GM23338 (cell line): ENCODE measurements around the gene CCDC3. TPM values are rescaled to one million over a fixed set of nuclear protein-coding genes. Genes with fewer than 3 reads are reported as not detected.

Experiments used
- ATAC-seq: fragments of 200-7000 bp; cut with Tn5 transposase; 3 replicates; pipeline ENCODE4 v1.9.1; 2020
- DNase-seq: peaks from one replicate; pipeline ENCODE4 v3.0.0-alpha.2; 2015; ENCODE audit warnings: low spot score
- H2AFZ ChIP-seq: fragments of 200-600 bp; sonication (generic); 2 replicates; pipeline ENCODE4 v1.8.0; 2016; ENCODE audit warnings: antibody characterized with exemption, mild to moderate bottlenecking, moderate library complexity
- H3F3A ChIP-seq: fragments of 200-600 bp; sonication (generic); replicated peaks from 2 replicates; pipeline ENCODE4 v1.8.0; 2017; ENCODE audit warnings: antibody characterized with exemption, mixed run types, low read depth
- H3K27ac ChIP-seq: fragments of 200-600 bp; sonication (generic); 2 replicates; pipeline ENCODE4 v1.6.1; 2016; ENCODE audit warnings: low read depth
- H3K27me3 ChIP-seq: fragments of 200-600 bp; sonication (generic); 2 replicates; pipeline ENCODE4 v1.8.0; 2016; ENCODE audit warnings: mild to moderate bottlenecking, mixed run types, moderate library complexity; ENCODE audit not compliant: insufficient read depth
- H3K36me3 ChIP-seq: fragments of 200-600 bp; sonication (generic); 2 replicates; pipeline ENCODE4 v1.8.0; 2016; ENCODE audit warnings: mild to moderate bottlenecking; ENCODE audit not compliant: insufficient read depth
- H3K4me1 ChIP-seq: fragments of 200-600 bp; sonication (generic); 2 replicates; pipeline ENCODE4 v1.8.0; 2016; ENCODE audit warnings: mild to moderate bottlenecking, moderate library complexity; ENCODE audit not compliant: insufficient read depth
- H3K4me2 ChIP-seq: fragments of 200-600 bp; sonication (generic); 2 replicates; pipeline ENCODE4 v1.7.1; 2017; ENCODE audit warnings: mixed run types
- H3K4me3 ChIP-seq: fragments of 200-600 bp; sonication (generic); 2 replicates; pipeline ENCODE4 v1.6.1; 2016; ENCODE audit warnings: mixed run types
- H3K79me2 ChIP-seq: fragments of 200-600 bp; sonication (generic); replicated peaks from 2 replicates; pipeline ENCODE4 v1.8.0; 2017; ENCODE audit warnings: mild to moderate bottlenecking; ENCODE audit not compliant: insufficient read depth
- H3K9me2 ChIP-seq: fragments of 200-600 bp; sonication (generic); 2 replicates; pipeline ENCODE4 v1.8.0; 2017; ENCODE audit not compliant: insufficient read depth
- H4K20me1 ChIP-seq: fragments of 200-600 bp; sonication (generic); replicated peaks from 2 replicates; pipeline ENCODE4 v1.8.0; 2017; ENCODE audit warnings: mild to moderate bottlenecking; ENCODE audit not compliant: insufficient read depth
- H3K27ac Mint-ChIP-seq: 2 replicates; pipeline ENCODE4 v1.8.0; 2020; ENCODE audit warnings: inconsistent platforms, mild to moderate bottlenecking, moderate library complexity, mixed read lengths
- H3K27me3 Mint-ChIP-seq: 3 replicates; pipeline ENCODE4 v1.8.0; 2022; ENCODE audit warnings: low read depth, mild to moderate bottlenecking, moderate library complexity, mixed read lengths, inconsistent platforms; ENCODE audit not compliant: insufficient read depth, poor library complexity
- H3K36me3 Mint-ChIP-seq: 3 replicates; pipeline ENCODE4 v1.8.0; 2021; ENCODE audit warnings: low read depth, mild to moderate bottlenecking, inconsistent platforms, moderate library complexity, mixed read lengths
- H3K4me1 Mint-ChIP-seq: 3 replicates; pipeline ENCODE4 v1.8.0; 2020; ENCODE audit warnings: mild to moderate bottlenecking, inconsistent platforms, mixed read lengths
- H3K4me3 Mint-ChIP-seq: 3 replicates; pipeline ENCODE4 v1.8.0; 2021; ENCODE audit warnings: moderate library complexity, mild to moderate bottlenecking, inconsistent platforms, mixed read lengths
- H3K9me3 Mint-ChIP-seq: 3 replicates; pipeline ENCODE4 v1.8.0; 2020; ENCODE audit warnings: moderate library complexity, mild to moderate bottlenecking, inconsistent platforms, mixed read lengths
- CREB1 ChIP-seq: fragments of 250-450 bp; sonication (Bioruptor Pico); IDR thresholded peaks from 2 replicates; pipeline ENCODE4 v1.5.0; 2020; ENCODE audit warnings: low read depth, mild to moderate bottlenecking, moderate library complexity
- CTCF ChIP-seq, 2 experiments: fragments of 200-600 bp in 1 of 2; sonication (generic) in 1 of 2; conservative IDR thresholded peaks; 2 replicates each; pipeline versions ENCODE4 v1.5.1 to v1.6.1; 2016 to 2017; ENCODE audit warnings: antibody characterized with exemption in 2 of 2, low read depth in 2 of 2, mild to moderate bottlenecking in 2 of 2, moderate library complexity in 1 of 2
- ETS1 ChIP-seq: IDR thresholded peaks from 2 replicates; pipeline ENCODE4 v1.6.1; 2016; ENCODE audit warnings: antibody characterized with exemption
- EZH2 ChIP-seq: fragments of 200-600 bp; sonication (generic); IDR thresholded peaks from one replicate; pipeline ENCODE4 v1.8.0; 2017; ENCODE audit warnings: antibody characterized with exemption, mild to moderate bottlenecking, low read depth; ENCODE audit not compliant: unreplicated experiment
- EZH2phosphoT487 ChIP-seq: fragments of 200-600 bp; sonication (generic); IDR thresholded peaks from one replicate; pipeline ENCODE4 v1.8.1; 2018; ENCODE audit warnings: antibody characterized with exemption; ENCODE audit not compliant: unreplicated experiment
- JUNB ChIP-seq: IDR thresholded peaks from one replicate; pipeline ENCODE4 v1.6.1; 2016; ENCODE audit warnings: antibody characterized with exemption; ENCODE audit not compliant: unreplicated experiment
- NANOG ChIP-seq: IDR thresholded peaks from 2 replicates; pipeline ENCODE4 v1.6.1; 2016; ENCODE audit warnings: antibody characterized with exemption, borderline replicate concordance
- POLR2AphosphoS5 ChIP-seq: IDR thresholded peaks from 2 replicates; pipeline ENCODE4 v1.6.1; 2016; ENCODE audit warnings: antibody characterized with exemption, low read depth
- REST ChIP-seq: IDR thresholded peaks from one replicate; pipeline ENCODE4 v1.6.1; 2018; ENCODE audit warnings: antibody characterized with exemption; ENCODE audit not compliant: unreplicated experiment
- STAT1 ChIP-seq: IDR thresholded peaks from one replicate; pipeline ENCODE4 v1.6.1; 2016; ENCODE audit warnings: antibody characterized with exemption; ENCODE audit not compliant: unreplicated experiment
- ZNF114 ChIP-seq: fragments of 250-450 bp; sonication (Bioruptor Pico); IDR thresholded peaks from 2 replicates; pipeline ENCODE4 v1.5.0; 2020; ENCODE audit warnings: mild to moderate bottlenecking, moderate library complexity
- ZNF331 ChIP-seq: fragments of 250-450 bp; sonication (Bioruptor Pico); IDR thresholded peaks from 2 replicates; pipeline ENCODE4 v1.5.0; 2020; ENCODE audit warnings: low read depth, mild to moderate bottlenecking, moderate library complexity
- polyA plus RNA-seq: library from polyadenylated mRNA; unstranded; fragments of >200 nt; fragmentation: Nextera tagmentation; extraction: Ambion mirVana; gene quantifications from 2 replicates; pipeline ENCODE4 v1.2.1, GENCODE V29; 2016
- total RNA-seq: library from RNA; depleted of rRNA; stranded (reverse); fragments of >200 nt; shearing (Covaris generic); gene quantifications from 2 replicates; pipeline ENCODE4 v1.2.3, GENCODE V29; 2014
- TF ChIP-seq, protein P1 (sequence below): fragments of 250-450 bp; sonication (Bioruptor Pico); IDR thresholded peaks from 2 replicates; pipeline ENCODE4 v1.5.0; 2020; ENCODE audit warnings: mild to moderate bottlenecking, moderate library complexity

Gene CCDC3
- total and polyA plus RNA-seq, 2 experiments from 2014 or later = 1.4 to 5.2 TPM

GRCh38 chr10:12960941-12961340 lies 40.6 kb downstream of the CCDC3 start:
- Mint-ChIP-seq H3K9me3 (peaks cover 22% of the 10 kb centered on the region), H3K4me3 (no peak overlapping the region), H3K27me3 (peaks cover 2% of the 10 kb centered on the region), H3K27ac (no peak overlapping the region), H3K4me1 (no peaks in the 10 kb centered on the region), H3K36me3 (peaks cover 5% of the 10 kb centered on the region; the same call in 2 of the 3 replicates)
- Histone ChIP-seq H3K27ac (no peak overlapping the region), H3K9me2 (no peaks in the 10 kb centered on the region), H3K36me3 (no peaks in the 10 kb centered on the region), H3K79me2 (no peaks in the 10 kb centered on the region), H4K20me1 (no peaks in the 10 kb centered on the region), H3F3A (no peaks in the 10 kb centered on the region), H3K27me3 (no peaks in the 10 kb centered on the region), H3K4me2 (no peak overlapping the region), H3K4me1 (peaks cover 7% of the 10 kb centered on the region; the same call in 1 of the 2 replicates), H3K4me3 (no peak overlapping the region), H2AFZ (no peak overlapping the region)
- TF ChIP-seq CREB1 (CRISPR knock-in tag) (no peak), NANOG (no peak), EZH2phosphoT487 (no peak), CTCF (conservative IDR thresholded peaks at IDR 0.05; ENCODE audit: low read depth in 2 of 2) (no peak), POLR2AphosphoS5 (no peak), ZNF114 (CRISPR knock-in tag) (no peak), ETS1 (no peak), JUNB (no peak), REST (no peak), STAT1 (no peak), EZH2 (no peak), ZNF331 (CRISPR knock-in tag) (no peak)
- TF ChIP-seq, protein P1, sequence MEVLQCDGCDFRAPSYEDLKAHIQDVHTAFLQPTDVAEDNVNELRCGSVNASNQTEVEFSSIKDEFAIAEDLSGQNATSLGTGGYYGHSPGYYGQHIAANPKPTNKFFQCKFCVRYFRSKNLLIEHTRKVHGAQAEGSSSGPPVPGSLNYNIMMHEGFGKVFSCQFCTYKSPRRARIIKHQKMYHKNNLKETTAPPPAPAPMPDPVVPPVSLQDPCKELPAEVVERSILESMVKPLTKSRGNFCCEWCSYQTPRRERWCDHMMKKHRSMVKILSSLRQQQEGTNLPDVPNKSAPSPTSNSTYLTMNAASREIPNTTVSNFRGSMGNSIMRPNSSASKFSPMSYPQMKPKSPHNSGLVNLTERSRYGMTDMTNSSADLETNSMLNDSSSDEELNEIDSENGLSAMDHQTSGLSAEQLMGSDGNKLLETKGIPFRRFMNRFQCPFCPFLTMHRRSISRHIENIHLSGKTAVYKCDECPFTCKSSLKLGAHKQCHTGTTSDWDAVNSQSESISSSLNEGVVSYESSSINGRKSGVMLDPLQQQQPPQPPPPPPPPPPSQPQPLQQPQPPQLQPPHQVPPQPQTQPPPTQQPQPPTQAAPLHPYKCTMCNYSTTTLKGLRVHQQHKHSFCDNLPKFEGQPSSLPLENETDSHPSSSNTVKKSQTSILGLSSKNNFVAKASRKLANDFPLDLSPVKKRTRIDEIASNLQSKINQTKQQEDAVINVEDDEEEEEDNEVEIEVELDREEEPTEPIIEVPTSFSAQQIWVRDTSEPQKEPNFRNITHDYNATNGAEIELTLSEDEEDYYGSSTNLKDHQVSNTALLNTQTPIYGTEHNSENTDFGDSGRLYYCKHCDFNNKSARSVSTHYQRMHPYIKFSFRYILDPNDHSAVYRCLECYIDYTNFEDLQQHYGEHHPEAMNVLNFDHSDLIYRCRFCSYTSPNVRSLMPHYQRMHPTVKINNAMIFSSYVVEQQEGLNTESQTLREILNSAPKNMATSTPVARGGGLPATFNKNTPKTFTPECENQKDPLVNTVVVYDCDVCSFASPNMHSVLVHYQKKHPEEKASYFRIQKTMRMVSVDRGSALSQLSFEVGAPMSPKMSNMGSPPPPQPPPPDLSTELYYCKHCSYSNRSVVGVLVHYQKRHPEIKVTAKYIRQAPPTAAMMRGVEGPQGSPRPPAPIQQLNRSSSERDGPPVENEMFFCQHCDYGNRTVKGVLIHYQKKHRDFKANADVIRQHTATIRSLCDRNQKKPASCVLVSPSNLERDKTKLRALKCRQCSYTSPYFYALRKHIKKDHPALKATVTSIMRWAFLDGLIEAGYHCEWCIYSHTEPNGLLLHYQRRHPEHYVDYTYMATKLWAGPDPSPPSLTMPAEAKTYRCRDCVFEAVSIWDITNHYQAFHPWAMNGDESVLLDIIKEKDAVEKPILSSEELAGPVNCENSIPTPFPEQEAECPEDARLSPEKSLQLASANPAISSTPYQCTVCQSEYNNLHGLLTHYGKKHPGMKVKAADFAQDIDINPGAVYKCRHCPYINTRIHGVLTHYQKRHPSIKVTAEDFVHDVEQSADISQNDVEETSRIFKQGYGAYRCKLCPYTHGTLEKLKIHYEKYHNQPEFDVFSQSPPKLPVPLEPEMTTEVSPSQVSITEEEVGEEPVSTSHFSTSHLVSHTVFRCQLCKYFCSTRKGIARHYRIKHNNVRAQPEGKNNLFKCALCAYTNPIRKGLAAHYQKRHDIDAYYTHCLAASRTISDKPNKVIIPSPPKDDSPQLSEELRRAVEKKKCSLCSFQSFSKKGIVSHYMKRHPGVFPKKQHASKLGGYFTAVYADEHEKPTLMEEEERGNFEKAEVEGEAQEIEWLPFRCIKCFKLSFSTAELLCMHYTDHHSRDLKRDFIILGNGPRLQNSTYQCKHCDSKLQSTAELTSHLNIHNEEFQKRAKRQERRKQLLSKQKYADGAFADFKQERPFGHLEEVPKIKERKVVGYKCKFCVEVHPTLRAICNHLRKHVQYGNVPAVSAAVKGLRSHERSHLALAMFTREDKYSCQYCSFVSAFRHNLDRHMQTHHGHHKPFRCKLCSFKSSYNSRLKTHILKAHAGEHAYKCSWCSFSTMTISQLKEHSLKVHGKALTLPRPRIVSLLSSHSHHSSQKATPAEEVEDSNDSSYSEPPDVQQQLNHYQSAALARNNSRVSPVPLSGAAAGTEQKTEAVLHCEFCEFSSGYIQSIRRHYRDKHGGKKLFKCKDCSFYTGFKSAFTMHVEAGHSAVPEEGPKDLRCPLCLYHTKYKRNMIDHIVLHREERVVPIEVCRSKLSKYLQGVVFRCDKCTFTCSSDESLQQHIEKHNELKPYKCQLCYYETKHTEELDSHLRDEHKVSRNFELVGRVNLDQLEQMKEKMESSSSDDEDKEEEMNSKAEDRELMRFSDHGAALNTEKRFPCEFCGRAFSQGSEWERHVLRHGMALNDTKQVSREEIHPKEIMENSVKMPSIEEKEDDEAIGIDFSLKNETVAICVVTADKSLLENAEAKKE (CRISPR knock-in tag) = no peak
- no peak for DNase-seq
- ATAC-seq = no peak
